ENCODE measurements around the gene RAD51B. TPM values are rescaled to one million over a fixed set of nuclear protein-coding genes. Genes with fewer than 3 reads are reported as not detected.

RAD51B gene
- total RNA-seq, 1 experiment from 2014 or later, result 23.3 TPM

- H3K36me3 ChIP-seq (ENCODE audit: insufficient read depth, low read length, poor library complexity, severe bottlenecking), result no peaks in the 10 kb centered on the region
- CTCF ChIA-PET, result no interaction called here
- peak; percentile 36; the same call in 1 of the 2 replicates for TF ChIP-seq CTCF (conservative IDR thresholded peaks at IDR 0.05; ENCODE audit: low read depth, low read length)
- TF ChIP-seq EZH2 (IDR thresholded peaks at IDR 0.05; ENCODE audit: borderline replicate concordance, low read depth, low read length, poor library complexity, severe bottlenecking), result no peak
- H3K9me3 ChIP-seq (ENCODE audit: low read depth, low read length, poor library complexity, severe bottlenecking), result no peaks in the 10 kb centered on the region
- intact Hi-C loops (cut with micrococcal nuclease; ENCODE audit: unreplicated experiment), result no loop called here
- H3K27me3 ChIP-seq (replicated peaks; ENCODE audit: insufficient read depth, low read depth, low read length, poor library complexity), result no peaks in the 10 kb centered on the region
- DNase-seq (ENCODE audit: low spot score), result peak; percentile 12
- H3K4me3 ChIP-seq (ENCODE audit: low read depth, low read length, poor library complexity, severe bottlenecking), result no peak overlapping the region
- BruUV-seq (replicated peaks), result no TSS peak
- POLR2A ChIA-PET (ENCODE audit: low non-redundant PET), result no interaction called here
- H3K27ac ChIP-seq (ENCODE audit: low read depth, low read length, poor library complexity, severe bottlenecking), result no peak overlapping the region
- no peaks in the 10 kb centered on the region for H3K4me1 ChIP-seq (ENCODE audit: insufficient read depth, low read length, poor library complexity, severe bottlenecking)
Measured at GRCh38 chr14:68408680-68409079, 589.1 kb downstream of the RAD51B start.

GRCh38 chr14:68409387-68409786, 589.8 kb downstream of the RAD51B start:
- no TSS peak for BruUV-seq (replicated peaks)
- intact Hi-C loops (cut with micrococcal nuclease; ENCODE audit: unreplicated experiment), result no loop called here
- POLR2A ChIA-PET (ENCODE audit: low non-redundant PET), result no interaction called here

DNA sequence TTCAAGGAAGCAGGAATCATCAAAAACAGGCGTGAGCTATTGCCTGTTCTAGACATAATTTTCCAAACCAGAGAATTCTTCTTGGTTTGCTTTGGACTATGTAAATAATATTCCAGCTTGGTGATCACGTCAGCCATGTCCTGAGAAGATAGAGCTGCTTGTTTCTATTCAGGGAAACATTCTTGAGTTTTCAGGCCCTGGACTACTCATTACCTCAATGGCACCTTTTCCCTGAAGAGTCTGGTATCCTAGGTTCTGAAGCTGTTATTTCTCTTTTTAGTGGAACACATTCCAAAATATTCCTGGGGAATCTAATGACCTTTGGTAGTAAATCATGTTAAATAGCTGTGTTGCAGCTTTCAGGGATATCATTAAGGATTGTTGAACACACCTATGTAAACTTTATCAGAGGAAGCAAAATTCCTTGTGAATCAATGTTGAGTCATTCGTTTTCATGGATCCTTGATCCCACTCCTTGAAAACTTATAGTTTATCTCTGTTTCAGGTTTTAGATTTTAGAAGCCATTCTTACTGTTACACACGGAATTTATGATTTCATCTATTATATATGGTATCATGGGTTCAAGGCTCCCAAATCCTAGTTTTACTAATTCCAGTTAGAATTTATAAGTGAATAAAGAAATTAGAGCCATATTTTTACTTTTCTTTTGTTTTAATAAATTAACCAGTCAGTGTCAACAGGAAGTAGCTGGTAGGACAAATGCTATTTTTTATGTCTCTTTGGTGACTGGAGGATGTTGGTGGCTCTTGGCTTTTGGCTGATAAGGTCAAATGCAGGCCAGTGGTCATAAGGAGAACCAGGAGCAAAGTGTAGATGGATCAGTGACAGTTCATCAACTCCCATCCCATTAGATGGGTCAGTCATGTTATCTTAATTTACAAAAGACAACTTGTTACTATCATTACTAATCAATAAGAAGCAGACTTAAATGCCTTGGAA, 593.2 kb downstream of the RAD51B start:
- no peaks in the 10 kb centered on the region for H3K27me3 ChIP-seq (replicated peaks; ENCODE audit: insufficient read depth, low read depth, low read length, poor library complexity)
- TF ChIP-seq CTCF (conservative IDR thresholded peaks at IDR 0.05; ENCODE audit: low read depth, low read length) (no peak), EZH2 (IDR thresholded peaks at IDR 0.05; ENCODE audit: borderline replicate concordance, low read depth, low read length, poor library complexity, severe bottlenecking) (no peak)
- H3K4me3 ChIP-seq (ENCODE audit: low read depth, low read length, poor library complexity, severe bottlenecking), result no peak overlapping the region
- no peaks in the 10 kb centered on the region for H3K36me3 ChIP-seq (ENCODE audit: insufficient read depth, low read length, poor library complexity, severe bottlenecking)
- no peaks in the 10 kb centered on the region for H3K4me1 ChIP-seq (ENCODE audit: insufficient read depth, low read length, poor library complexity, severe bottlenecking)
- no peaks in the 10 kb centered on the region for H3K9me3 ChIP-seq (ENCODE audit: low read depth, low read length, poor library complexity, severe bottlenecking)
- no peak overlapping the region for H3K27ac ChIP-seq (ENCODE audit: low read depth, low read length, poor library complexity, severe bottlenecking)
- no TSS peak for BruUV-seq (replicated peaks)
- ChIA-PET POLR2A (ENCODE audit: low non-redundant PET) (no interaction called here), CTCF (no interaction called here)
- intact Hi-C loops (cut with micrococcal nuclease; ENCODE audit: unreplicated experiment), result no loop called here
- no peak for DNase-seq (ENCODE audit: low spot score)

More at GRCh38 chr14:68409387-68409786, 589.8 kb downstream of the RAD51B start:
- Histone ChIP-seq H3K4me1 (ENCODE audit: insufficient read depth, low read length, poor library complexity, severe bottlenecking) (no peaks in the 10 kb centered on the region), H3K27me3 (replicated peaks; ENCODE audit: insufficient read depth, low read depth, low read length, poor library complexity) (no peaks in the 10 kb centered on the region), H3K4me3 (ENCODE audit: low read depth, low read length, poor library complexity, severe bottlenecking) (no peak overlapping the region), H3K36me3 (ENCODE audit: insufficient read depth, low read length, poor library complexity, severe bottlenecking) (no peaks in the 10 kb centered on the region), H3K27ac (ENCODE audit: low read depth, low read length, poor library complexity, severe bottlenecking) (no peak overlapping the region), H3K9me3 (ENCODE audit: low read depth, low read length, poor library complexity, severe bottlenecking) (no peaks in the 10 kb centered on the region)
- DNase-seq (ENCODE audit: low spot score), result no peak
- no peak for TF ChIP-seq EZH2 (IDR thresholded peaks at IDR 0.05; ENCODE audit: borderline replicate concordance, low read depth, low read length, poor library complexity, severe bottlenecking)
- TF ChIP-seq CTCF (conservative IDR thresholded peaks at IDR 0.05; ENCODE audit: low read depth, low read length), result no peak
- CTCF ChIA-PET, result no interaction called here

All from A673 (cell line).